Endothelial cell (in vitro differentiated cells): ENCODE data around the gene DMD. TPM values are rescaled to one million over a fixed set of nuclear protein-coding genes. Genes with fewer than 3 reads are reported as not detected.
"Not testable (repeated sequence)": the region's sequence is repeated elsewhere in the genome, so short reads cannot be mapped to it uniquely, and the experiment has no call there.

Experiments used
- DNase-seq: peaks from one replicate; pipeline ENCODE4 v3.0.0; 2021; ENCODE audit warnings: low spot score
- H3K27ac Mint-ChIP-seq: one replicate; pipeline ENCODE4 v1.8.0; 2021; ENCODE audit warnings: mixed read lengths, inconsistent platforms; ENCODE audit not compliant: unreplicated experiment
- H3K27me3 Mint-ChIP-seq: one replicate; pipeline ENCODE4 v1.8.0; 2021; ENCODE audit warnings: mild to moderate bottlenecking, moderate library complexity, mixed read lengths, inconsistent platforms; ENCODE audit not compliant: unreplicated experiment
- H3K36me3 Mint-ChIP-seq: one replicate; pipeline ENCODE4 v1.8.0; 2021; ENCODE audit warnings: mild to moderate bottlenecking, low read depth, mixed read lengths, inconsistent platforms; ENCODE audit not compliant: unreplicated experiment
- H3K4me1 Mint-ChIP-seq: one replicate; pipeline ENCODE4 v1.8.0; 2021; ENCODE audit warnings: mild to moderate bottlenecking, mixed read lengths, inconsistent platforms; ENCODE audit not compliant: unreplicated experiment
- H3K4me3 Mint-ChIP-seq: one replicate; pipeline ENCODE4 v1.8.0; 2021; ENCODE audit warnings: mild to moderate bottlenecking, mixed read lengths, inconsistent platforms; ENCODE audit not compliant: unreplicated experiment
- H3K9me3 Mint-ChIP-seq: one replicate; pipeline ENCODE4 v1.8.0; 2021; ENCODE audit warnings: mixed read lengths, inconsistent platforms; ENCODE audit not compliant: unreplicated experiment
- CTCF ChIP-seq: fragments of 200-600 bp; sonication (generic); IDR thresholded peaks from one replicate; pipeline ENCODE4 v1.5.0; 2021; ENCODE audit warnings: antibody characterized with exemption; ENCODE audit not compliant: unreplicated experiment
- total RNA-seq: library from RNA; stranded (reverse); fragmentation: NEBNext Ultra II Directional; extraction: Animal tissue kit (Norgen Biotek cat#: 25700); gene quantifications from one replicate; pipeline ENCODE4 v1.2.1, GENCODE V29; 2021; ENCODE audit not compliant: unreplicated experiment

DMD gene
- total RNA-seq, 1 donor from 2014 or later = 5.5 TPM

- peaks cover 2% of the 10 kb centered on the region for H3K27me3 Mint-ChIP-seq
- H3K36me3 Mint-ChIP-seq = no peaks in the 10 kb centered on the region
- no peaks in the 10 kb centered on the region for H3K9me3 Mint-ChIP-seq
- no peak for DNase-seq
- H3K4me1 Mint-ChIP-seq = no peaks in the 10 kb centered on the region
- no peak overlapping the region for H3K4me3 Mint-ChIP-seq
- no peak for TF ChIP-seq CTCF
- no peak overlapping the region for H3K27ac Mint-ChIP-seq
Observed at GRCh38 chrX:32749070-32749469, 462.3 kb downstream of the DMD start.

- H3K9me3 Mint-ChIP-seq = no peaks in the 10 kb centered on the region
- TF ChIP-seq CTCF = no peak
Observed at GRCh38 chrX:32745323-32745722, 466.0 kb downstream of the DMD start.

GRCh38 chrX:32744921-32745320 lies 466.4 kb downstream of the DMD start:
- no peaks in the 10 kb centered on the region for H3K27me3 Mint-ChIP-seq
- H3K4me1 Mint-ChIP-seq = no peaks in the 10 kb centered on the region
- TF ChIP-seq CTCF = no peak
- H3K9me3 Mint-ChIP-seq = no peaks in the 10 kb centered on the region
- no peaks in the 10 kb centered on the region for H3K36me3 Mint-ChIP-seq
- H3K4me3 Mint-ChIP-seq = no peak overlapping the region
- no peak for DNase-seq
- no peak overlapping the region for H3K27ac Mint-ChIP-seq

More at GRCh38 chrX:32745323-32745722, 466.0 kb downstream of the DMD start:
- no peaks in the 10 kb centered on the region for H3K36me3 Mint-ChIP-seq
- H3K4me1 Mint-ChIP-seq = no peaks in the 10 kb centered on the region
- H3K27ac Mint-ChIP-seq = no peak overlapping the region
- H3K27me3 Mint-ChIP-seq = no peaks in the 10 kb centered on the region
- H3K4me3 Mint-ChIP-seq = no peak overlapping the region
- DNase-seq = no peak

- no peak for TF ChIP-seq CTCF
- no peak overlapping the region for H3K4me3 Mint-ChIP-seq
- no peaks in the 10 kb centered on the region for H3K9me3 Mint-ChIP-seq
- H3K4me1 Mint-ChIP-seq = no peaks in the 10 kb centered on the region
- no peaks in the 10 kb centered on the region for H3K27me3 Mint-ChIP-seq
- no peak overlapping the region for H3K27ac Mint-ChIP-seq
- no peaks in the 10 kb centered on the region for H3K36me3 Mint-ChIP-seq
- no peak for DNase-seq
Observed at GRCh38 chrX:32741910-32742309, 469.4 kb downstream of the DMD start.

GRCh38 chrX:32708542-32708941 lies 502.8 kb downstream of the DMD start:
- Mint-ChIP-seq H3K36me3 (no peaks in the 10 kb centered on the region), H3K4me3 (no peak overlapping the region)

GRCh38 chrX:32705385-32705784 lies 506.0 kb downstream of the DMD start:
- not testable (repeated sequence) for DNase-seq, H3K36me3 Mint-ChIP-seq, H3K9me3 Mint-ChIP-seq, H3K27ac Mint-ChIP-seq, H3K4me3 Mint-ChIP-seq, H3K27me3 Mint-ChIP-seq, H3K4me1 Mint-ChIP-seq

More at GRCh38 chrX:32708542-32708941, 502.8 kb downstream of the DMD start:
- Mint-ChIP-seq H3K4me1 (no peaks in the 10 kb centered on the region), H3K27me3 (no peaks in the 10 kb centered on the region), H3K27ac (no peak overlapping the region), H3K9me3 (no peaks in the 10 kb centered on the region)
- no peak for TF ChIP-seq CTCF
- DNase-seq = no peak
